SH-SY5Y (cell line): ENCODE measurements around the gene MAPK11.

Experiments
- GATA2 ChIP-seq: IDR thresholded peaks from 2 replicates; pipeline ENCODE4 v1.6.1; 2011; ENCODE audit warnings: mild to moderate bottlenecking, low read depth, low read length
- GATA3 ChIP-seq: IDR thresholded peaks from 2 replicates; pipeline ENCODE4 v1.6.1; 2011; ENCODE audit warnings: low read depth, mild to moderate bottlenecking, low read length, moderate library complexity

- TF ChIP-seq GATA3 (no peak), GATA2 (no peak)
These were observed 11.6 kb downstream of the MAPK11 start for GRCh38 chr22:50258361-50259292.
